Measurements from ENCODE around the gene RPTOR.
"Not testable (repeated sequence)": the region's sequence is repeated elsewhere in the genome, so short reads cannot be mapped to it uniquely, and the experiment has no call there.

RPTOR gene, protein sequence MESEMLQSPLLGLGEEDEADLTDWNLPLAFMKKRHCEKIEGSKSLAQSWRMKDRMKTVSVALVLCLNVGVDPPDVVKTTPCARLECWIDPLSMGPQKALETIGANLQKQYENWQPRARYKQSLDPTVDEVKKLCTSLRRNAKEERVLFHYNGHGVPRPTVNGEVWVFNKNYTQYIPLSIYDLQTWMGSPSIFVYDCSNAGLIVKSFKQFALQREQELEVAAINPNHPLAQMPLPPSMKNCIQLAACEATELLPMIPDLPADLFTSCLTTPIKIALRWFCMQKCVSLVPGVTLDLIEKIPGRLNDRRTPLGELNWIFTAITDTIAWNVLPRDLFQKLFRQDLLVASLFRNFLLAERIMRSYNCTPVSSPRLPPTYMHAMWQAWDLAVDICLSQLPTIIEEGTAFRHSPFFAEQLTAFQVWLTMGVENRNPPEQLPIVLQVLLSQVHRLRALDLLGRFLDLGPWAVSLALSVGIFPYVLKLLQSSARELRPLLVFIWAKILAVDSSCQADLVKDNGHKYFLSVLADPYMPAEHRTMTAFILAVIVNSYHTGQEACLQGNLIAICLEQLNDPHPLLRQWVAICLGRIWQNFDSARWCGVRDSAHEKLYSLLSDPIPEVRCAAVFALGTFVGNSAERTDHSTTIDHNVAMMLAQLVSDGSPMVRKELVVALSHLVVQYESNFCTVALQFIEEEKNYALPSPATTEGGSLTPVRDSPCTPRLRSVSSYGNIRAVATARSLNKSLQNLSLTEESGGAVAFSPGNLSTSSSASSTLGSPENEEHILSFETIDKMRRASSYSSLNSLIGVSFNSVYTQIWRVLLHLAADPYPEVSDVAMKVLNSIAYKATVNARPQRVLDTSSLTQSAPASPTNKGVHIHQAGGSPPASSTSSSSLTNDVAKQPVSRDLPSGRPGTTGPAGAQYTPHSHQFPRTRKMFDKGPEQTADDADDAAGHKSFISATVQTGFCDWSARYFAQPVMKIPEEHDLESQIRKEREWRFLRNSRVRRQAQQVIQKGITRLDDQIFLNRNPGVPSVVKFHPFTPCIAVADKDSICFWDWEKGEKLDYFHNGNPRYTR (N-terminal part only)

DNA sequence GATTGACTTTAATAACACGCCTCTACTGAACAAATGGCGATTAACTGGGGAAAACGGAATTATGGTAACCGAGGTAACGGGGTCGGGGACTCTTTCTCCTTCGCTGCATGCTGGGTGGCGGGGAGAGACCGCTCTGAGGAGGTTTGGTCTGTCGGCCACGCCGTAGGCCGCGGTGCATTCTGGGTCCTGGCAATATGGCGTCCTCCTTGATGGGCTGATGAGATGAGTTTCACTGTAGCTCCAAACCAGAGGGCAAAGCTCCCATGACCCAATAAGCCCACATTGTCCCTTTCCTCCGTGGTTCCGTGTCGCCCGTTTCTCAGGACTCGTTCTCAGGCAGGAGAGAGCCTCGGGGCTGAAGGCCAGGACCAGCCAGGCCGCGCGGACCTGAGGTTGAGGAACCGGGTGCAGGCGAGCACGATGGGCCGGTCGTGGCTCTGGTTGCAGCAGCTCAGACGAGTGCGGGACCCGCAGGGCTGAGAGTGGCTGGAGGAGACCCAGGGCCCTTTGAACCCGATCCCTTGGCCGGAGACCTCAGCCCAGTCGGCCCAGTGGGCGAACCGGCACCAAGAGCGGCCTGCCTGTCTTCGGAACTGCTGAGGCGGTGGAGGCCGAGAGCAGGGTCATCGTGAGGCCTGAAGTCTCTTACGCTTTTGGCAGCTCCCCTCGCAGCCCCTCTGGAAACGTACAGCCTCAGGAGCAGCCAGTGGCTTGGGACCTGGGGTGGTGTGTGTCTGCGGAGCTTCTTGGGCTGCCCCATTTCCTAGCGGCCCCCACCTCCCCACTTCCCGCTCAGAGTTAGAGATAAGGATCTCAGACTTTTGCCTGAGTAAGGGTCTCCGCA, at the start of gene RPTOR:
RPTOR (plus strand) TSS at position 184 of the 844 bp plus-strand sequence. CDS start 792 bp downstream, outside the sequence.
- DNase-seq: peak; percentile 86

DNA sequence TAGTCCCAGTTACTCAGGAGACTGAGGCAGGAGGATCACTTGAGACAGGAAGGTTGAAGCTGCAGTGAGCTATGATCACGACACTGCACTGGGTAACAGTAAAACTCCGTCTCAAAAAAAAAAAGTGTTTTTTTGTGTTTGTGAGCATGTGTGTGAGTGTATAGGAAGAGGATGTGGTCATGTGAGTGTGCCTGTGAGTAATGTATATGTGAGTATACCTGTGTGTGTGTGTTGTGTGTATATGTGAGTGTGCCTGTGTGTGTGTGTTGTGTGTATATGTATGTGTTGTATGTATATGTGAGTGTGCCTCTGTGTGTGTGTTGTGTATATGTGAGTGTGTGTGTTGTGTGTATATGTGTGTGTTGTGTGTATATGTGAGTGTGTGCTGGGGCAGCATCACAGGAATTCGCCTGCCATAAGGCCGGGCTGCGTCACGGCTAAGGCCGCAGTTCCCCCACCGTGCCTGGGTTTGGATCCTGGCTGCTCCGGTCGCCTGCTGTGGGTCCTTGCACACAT, 46.9 kb upstream of the RPTOR start:
- DNase-seq: no peak

DNA sequence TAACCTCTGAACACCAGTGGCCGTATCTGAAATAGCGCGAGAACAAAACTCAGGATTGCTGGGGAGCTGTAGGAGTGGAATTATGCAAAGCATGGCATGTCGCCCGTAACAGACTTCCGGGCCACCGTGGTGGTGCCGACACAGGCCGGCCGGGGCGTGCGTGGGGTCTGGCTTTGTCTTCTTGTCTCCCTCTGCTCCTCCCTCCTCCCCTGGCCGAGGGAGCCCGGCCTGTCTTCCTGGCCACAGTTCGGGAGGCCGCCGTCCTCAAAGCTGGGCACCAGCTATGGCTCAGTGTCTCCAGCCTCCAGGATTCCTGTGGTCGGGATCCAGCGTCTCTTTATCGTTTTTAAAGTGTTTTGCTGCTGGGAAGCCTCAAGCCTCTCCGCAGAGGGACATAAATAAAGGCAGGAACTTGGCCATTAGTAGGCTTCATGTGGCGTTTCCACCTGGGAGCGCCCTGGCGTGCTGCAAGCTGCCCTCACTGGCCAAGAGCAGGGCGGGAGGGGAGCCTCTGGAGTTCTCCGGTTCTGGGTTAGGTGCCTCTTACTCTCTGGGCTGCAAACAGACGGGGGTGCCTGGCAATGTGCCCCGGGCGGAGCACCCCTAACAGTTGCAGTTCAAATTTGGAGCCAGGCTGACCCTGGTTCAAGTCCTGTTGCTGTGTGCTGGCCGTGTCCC, 46.3 kb upstream of the RPTOR start:
- no peak for DNase-seq

DNA sequence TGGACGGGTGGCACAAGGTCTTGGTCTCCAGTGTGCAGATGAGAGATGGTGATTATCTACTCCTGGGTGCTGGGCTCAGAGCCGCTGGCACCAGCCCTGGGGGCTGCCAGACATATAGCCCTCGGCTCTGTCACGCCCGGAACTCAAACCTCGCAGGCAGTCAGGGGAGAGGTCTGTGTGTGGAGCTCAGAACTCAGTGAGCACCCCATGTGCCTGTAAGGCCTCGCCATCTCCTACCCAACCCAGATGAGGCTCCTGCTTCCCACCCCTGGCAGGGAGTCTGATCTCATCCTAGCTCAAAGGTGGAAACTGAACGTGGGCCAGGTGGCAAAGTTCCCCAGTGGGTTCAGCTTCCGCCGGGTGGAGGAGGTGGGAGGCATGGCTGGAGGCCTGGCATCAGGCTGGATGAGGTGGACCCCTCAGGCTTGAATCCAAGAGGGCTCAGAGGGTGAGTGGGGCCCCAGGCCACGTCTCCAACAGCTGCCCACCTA, 45.7 kb upstream of the RPTOR start:
- DNase-seq: no peak

DNA sequence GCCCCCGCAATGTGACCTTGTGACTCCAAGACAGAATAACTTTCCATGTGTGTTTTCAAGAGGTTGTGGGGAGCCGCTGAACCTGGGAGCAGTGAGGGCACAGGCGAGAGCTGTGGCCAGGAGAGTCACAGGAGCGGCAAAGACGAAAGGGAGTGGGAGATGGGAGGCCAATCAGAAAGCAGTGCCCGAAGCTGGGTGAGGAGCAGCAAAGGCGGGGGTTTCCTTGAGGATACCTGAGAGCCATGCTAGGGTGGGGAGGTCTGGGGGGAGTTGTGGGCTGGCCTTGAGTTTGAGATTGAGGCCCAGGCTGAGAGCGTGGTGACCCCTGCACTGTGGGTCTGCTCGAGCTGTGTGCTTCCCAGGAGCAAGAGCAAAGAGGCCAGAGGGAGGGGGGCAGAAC, 45.1 kb upstream of the RPTOR start:
- DNase-seq: no peak

DNA sequence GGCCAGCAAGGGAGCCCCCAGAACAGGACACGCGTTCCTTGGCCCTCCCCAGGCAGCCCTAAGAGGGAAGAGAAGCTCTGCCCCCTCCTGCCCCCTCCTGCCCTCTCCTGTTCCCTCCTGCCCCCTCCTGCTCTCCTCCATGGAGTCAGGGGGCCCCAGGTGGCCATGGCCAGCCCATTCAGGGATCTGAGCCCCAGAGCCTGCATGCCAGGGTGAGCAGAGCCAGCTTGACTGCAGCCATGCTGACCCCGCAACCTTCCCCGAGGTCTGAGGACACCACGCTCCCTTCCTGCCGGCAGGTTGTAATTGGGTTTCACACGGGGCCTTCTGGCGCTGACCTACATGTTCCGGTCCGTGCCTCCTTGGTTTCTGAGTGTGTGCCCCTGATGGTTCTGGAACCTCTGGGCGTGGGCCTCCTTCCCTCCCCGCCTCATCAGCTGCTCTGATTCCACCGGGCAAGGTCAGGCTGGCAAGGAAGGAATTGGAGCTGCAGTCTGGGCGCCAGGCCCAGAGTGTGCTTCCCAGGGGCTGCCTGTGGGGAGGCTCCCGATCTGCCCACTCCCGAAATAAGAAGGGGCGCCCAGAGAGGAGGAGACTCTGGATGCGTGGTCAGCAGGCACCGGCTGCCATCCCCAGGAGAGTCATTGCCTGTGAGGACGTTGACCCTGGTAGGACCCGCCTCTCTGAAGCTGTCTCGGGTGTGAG, 44.5 kb upstream of the RPTOR start:
- no peak for DNase-seq

DNA sequence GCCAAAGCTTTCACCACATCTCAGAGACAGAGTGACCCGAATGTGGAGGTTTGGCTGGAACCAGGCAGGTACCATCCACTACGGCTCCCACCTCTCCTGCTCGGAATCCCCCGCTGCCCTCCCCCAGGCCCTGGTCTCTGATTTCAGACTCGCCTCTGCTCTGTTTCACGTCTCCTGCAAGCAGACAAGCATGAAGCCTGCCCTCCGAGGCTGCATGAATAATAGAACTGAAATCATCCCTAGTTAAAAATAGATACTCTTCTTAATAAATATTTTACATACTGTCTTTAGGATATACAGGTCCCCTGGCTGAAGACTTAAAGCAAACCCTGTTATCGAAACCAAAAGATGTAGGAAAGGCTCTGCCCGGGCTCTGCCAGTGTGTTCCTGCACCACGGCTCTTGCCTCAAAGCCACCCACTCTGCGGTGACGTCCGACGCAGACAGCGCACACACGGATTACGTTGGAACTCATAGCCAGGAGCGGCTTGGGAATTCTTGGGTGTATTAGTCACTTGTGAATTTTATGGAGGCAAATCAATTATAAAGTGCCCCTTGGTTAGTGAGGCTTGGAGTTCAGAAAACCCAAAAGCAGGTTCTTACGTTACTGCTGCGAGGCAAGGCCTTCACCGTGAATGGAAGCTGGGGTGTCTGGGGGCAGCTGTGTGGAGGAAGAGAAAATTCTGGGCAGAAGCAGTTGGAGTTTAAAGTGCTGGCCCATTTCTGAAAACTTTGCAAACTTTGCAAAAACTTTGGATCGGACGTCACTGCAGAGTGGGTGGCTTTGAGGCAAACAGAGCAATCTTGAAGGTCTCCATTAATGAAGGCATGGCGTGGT, 42.7 kb upstream of the RPTOR start:
- no peak for DNase-seq

DNA sequence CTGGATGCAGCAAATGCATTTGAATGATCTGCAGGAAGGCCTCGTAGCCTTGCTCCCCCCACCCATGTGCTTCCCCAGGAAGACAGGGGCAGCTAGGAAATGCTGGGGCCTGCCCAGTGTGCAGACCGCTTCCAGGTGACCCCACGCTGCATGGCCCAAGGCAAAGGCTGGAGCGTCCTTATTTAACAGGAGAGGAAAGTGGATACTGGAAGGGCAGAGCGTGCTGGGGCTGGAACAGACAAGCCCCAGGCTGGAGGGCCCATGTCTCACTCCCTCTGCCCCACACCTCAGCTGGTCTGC, 42.1 kb upstream of the RPTOR start:
- DNase-seq: no peak

DNA sequence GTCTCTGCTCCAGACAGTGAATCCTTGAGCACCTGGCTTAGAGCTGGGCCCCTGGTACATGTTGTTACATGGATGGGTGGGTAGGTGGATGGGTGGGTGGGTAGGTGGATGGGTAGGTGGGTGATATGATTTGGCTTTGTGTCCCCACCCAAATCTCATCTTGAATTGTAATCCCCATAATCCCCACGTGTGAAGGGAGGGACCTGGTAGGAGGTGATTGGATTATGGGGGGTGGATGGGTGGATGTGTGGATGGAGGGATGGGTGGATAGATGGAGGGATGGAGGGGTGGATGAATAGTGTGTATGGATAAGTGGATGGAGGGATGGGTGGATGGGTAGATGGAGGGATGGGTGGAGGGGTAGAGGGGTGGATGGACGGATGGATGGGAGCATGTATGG, 41.6 kb upstream of the RPTOR start:
- DNase-seq: no peak

DNA sequence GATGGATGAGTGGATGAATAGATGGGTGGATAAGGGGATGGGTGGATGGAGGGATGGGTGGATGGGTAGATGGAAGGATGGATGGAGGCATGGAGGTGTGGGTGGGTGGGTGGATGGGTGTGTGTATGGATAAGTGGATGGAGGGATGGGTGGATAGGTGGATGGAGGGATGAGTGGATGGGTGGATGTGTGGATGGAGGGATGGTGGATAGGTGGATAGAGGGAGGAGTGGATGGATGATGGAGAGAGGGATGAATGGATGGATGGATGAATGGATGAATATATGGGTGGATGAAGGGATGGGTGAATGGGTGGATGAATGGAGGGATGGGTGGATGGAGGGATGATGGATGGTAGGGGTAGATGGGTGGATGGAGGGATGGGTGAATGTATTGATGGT, 40.7 kb upstream of the RPTOR start:
- no peak for DNase-seq

DNA sequence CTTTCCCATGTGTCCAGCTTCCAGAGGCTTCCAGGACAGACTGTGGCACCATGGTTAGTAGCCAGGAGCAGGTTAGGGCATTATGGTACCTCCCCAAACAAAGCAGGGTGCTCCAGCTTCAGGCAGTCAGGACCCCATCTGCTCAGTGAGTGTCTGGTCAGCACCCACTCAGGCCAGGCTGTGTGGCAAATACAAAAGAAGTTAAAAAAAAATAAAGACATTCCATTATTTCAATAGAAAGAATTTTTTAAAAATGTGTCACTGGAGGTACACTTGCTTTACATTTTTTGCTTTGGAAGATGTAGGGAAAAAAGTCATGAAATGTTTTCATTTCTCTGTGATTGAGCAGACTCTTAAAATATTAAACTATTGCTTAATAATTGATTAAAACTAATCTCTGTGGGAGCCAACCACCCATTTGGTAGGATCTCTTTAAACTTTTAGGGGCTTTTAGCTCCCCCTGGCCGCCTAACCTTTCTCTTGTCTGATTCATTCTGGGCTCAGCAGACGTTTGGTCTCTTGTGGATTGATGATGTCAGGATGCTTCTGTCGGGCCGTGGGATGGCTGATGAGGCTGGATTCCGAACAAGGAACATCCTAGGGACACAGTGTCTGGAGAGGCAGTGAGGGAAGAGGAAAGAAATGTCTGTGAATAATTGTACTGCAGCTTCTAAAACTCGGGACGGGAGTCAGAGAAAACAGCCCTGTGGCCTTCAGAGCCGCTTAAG, 39.8 kb upstream of the RPTOR start:
- no peak for DNase-seq

DNA sequence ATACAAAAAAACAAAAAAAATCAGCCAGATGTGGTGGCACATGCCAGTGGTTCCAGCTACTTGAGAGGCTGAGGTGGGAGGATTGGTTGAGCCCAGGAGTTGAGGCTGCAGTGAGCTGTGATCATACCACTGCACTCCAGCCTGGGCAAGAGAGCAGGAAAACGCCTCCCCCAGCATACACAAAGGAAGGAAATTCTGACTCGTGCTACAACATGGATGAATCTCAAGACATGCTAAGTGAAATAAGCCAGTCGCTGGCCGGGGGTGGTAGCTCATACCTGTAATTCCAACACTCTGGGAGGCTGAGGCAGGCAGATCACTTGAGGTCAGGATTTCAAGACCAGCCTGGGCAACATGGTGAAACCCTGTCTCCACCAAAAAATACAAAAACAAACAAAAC, 37.5 kb upstream of the RPTOR start:
- not testable (repeated sequence) for DNase-seq

DNA sequence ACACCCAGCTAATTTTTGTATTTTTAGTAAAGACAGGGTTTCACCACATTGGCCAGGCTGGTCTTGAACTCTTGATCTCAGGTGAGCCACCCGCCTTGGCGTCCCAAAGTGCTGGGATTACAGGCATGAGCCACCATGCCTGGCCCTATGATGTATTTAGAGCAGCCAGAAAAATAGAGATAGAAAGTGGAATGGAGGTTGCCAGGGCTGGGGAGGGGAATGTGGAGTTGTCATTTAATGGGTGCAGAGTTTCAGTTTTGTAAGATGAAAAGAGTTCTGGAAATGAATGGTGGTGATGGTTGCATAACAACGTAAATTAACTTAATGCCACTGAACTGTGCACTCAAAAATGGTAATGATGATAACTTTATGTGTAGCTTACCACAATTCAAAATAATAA, 36.7 kb upstream of the RPTOR start:
- no peak for DNase-seq

DNA sequence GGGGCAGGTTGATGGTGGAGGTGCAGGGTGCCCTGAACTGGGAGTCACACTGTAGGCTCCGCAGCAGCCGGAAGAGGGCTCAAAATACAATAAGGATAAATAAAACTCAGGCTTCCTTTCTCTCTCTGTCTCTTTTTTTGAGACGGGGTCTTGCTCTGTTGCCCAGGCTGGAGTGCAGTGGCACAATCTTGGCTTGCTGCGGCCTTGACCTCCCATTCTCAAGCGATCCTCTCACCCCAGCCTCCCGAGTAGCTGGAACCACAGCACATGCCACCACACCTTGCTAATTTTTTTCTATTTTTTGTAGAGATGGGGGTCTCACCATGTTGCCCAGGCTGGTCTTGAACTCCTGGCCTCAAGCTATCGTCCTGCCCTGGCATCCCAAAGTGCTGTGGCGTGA, 35.3 kb upstream of the RPTOR start:
- no peak for DNase-seq

DNA sequence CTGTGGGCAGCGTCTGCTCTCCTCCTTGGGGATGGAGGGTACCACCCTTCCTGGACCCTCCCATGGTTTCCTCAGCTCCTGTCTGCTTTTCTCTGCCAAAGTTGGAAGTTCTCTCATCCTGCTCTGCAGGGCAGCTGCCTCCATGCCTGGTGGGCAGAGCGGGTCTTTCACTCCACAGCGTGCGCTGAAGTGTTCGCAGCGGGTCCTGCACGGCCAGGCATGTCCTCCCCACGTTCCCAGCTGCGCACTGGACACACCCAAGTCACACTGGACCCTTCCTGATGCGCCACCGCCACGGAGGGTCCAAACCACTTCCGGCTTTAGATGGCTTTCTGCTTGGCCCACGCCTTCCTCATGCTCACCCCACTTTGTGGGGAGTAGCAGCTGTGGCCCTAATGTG, 34.5 kb upstream of the RPTOR start:
- no peak for DNase-seq

DNA sequence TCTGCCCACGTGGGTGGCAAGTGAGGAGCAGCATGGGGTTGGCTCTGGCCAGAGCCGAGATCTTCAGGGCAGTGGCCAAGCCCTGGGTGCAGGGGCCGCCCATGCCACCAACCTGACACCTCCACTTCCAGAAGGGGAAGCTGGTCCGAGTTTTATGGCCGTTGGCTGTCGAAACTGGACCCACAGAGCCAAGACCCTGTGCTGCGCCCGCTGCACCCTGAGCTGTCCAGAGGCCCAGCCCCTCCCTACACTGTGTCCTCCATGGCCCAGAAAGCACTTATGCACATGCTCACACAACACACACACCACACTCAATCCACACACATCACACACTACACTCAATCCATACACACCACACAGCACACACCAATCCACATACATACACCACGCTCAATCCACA, 33.9 kb upstream of the RPTOR start:
- no peak for DNase-seq

DNA sequence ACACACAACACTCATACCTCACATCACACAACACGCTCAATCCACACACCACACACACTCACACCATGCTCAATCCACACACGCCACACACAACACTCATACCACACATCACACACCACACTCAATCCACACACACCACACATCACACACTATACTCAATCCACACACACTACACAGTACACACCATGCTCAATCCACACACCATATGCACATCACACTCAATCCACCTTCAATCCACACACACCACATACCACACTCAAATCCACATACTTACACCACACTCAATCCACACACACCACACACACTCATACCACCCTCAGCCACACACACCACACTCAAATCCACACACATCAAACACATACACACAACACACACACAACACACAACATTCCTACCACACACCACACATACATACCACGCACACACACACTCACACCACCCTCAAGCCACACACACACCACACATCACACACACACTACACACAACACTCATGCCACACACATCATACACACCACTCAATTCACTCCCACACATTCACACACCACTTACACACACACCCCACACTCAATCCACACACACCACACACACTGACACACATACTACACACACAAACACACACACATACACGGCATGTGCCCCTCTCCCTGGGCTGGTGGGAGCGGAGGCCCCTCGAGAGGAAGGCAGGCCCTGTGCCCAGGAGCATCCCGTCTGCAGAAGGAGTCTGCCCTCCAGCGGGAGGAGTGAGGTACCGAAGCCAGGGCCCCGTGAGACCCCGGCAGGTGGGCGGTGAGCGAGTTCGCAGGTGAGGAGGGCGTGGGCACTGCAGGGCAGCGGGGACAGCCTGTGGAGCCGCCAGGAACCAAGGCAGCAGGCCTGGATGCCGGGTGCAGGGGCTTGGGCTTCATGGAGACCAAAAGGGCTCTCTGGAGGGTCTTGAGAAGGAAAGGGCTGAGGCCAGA, 33.1 kb upstream of the RPTOR start:
- DNase-seq: no peak

DNA sequence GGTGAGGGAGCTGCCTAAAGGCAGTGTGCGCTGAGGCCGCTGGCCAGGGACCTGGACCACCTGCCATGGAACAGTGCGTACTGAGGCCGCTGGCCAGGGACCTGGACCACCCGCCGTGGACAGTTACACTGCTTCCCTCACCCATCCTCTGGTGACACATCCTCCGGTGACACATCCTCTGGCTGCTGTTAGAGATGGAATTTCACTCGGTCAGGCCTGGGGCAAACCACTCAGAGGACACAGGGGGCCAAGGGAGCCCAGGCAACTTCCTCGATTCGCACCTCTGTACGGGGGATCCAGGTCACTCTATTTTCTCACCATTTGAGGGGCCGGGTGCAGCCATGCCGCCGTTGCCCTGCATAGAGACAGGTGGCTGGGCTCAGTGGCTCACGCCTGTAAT, 32.4 kb upstream of the RPTOR start:
- no peak for DNase-seq

Data from CD4-positive, alpha-beta T cell treated with Interleukin-15 for 1 hour (primary cell).